NOMO-1 (cell line): ENCODE data around the gene DRAXIN.

Experiments
- DNase-seq, 2 experiments: peaks; one replicate each; lab custom pipeline; 2025; ENCODE audit not compliant: unreplicated experiment in 2 of 2; lab: John Stamatoyannopoulos, UW

DRAXIN gene

GRCh38 chr1:11684070-11684469, 7.4 kb upstream of the DRAXIN start:
- no peak for DNase-seq

GRCh38 chr1:11685210-11685752, 6.2 kb upstream of the DRAXIN start:
- no peak for DNase-seq

GRCh38 chr1:11688506-11688905, 3.0 kb upstream of the DRAXIN start:
- no peak for DNase-seq

- no peak for DNase-seq
Observed at GRCh38 chr1:11690397-11691301, 861 bp upstream of the DRAXIN start.

GRCh38 chr1:11691928-11692711, 610 bp downstream of the DRAXIN start:
- DNase-seq = no peak

GRCh38 chr1:11693024-11693590, 1.6 kb downstream of the DRAXIN start:
- DNase-seq = peak; percentile 47 to 50

- DNase-seq = no peak
Observed at GRCh38 chr1:11693917-11694316, 2.4 kb downstream of the DRAXIN start.

- no peak for DNase-seq
Observed at GRCh38 chr1:11695861-11696260, 4.4 kb downstream of the DRAXIN start.

GRCh38 chr1:11697188-11697892, 5.8 kb downstream of the DRAXIN start:
- DNase-seq = no peak

- DNase-seq = no peak
Observed at GRCh38 chr1:11697893-11698210, 6.3 kb downstream of the DRAXIN start.

GRCh38 chr1:11700601-11701467, 9.3 kb downstream of the DRAXIN start:
- no peak for DNase-seq

- no peak for DNase-seq
Observed at GRCh38 chr1:11701551-11701961, 10.0 kb downstream of the DRAXIN start.

- no peak for DNase-seq
Observed at GRCh38 chr1:11701981-11702803, 10.7 kb downstream of the DRAXIN start.

- DNase-seq = no peak
Observed at GRCh38 chr1:11703357-11704193, 12.1 kb downstream of the DRAXIN start.

GRCh38 chr1:11704194-11704529, 12.7 kb downstream of the DRAXIN start:
- no peak for DNase-seq

- DNase-seq = no peak
Observed at GRCh38 chr1:11704691-11705475, 13.4 kb downstream of the DRAXIN start.

GRCh38 chr1:11705596-11705995, 14.1 kb downstream of the DRAXIN start:
- no peak for DNase-seq
